Measurements from ENCODE around the gene IGF1R. TPM values are rescaled to one million over a fixed set of nuclear protein-coding genes. Genes with fewer than 3 reads are reported as not detected.

IGF1R gene
- total RNA-seq, 5 donors from 2014 or later (not counting 1 experiment from before 2014, with no cell fraction given) = 40.3 to 97.2 (median 79.4) TPM

GRCh38 chr15:98978153-98978552 is 329.8 kb downstream of the IGF1R start:
- no peaks in the 10 kb centered on the region for H3K36me3 Mint-ChIP-seq
- H3K9me3 Mint-ChIP-seq = no peaks in the 10 kb centered on the region
- no peak for DNase-seq
- no peaks in the 10 kb centered on the region for H3K27me3 Mint-ChIP-seq
- H3K4me1 Mint-ChIP-seq = no peaks in the 10 kb centered on the region
- Histone ChIP-seq H3K4me3 (ENCODE audit: control insufficient read depth in 1 of 2, extremely low read depth in 1 of 2, low read length in 1 of 2) (no peak overlapping the region), H3K36me3 (ENCODE audit: control insufficient read depth in 2 of 2, extremely low read depth in 1 of 2, insufficient read depth in 1 of 2, low read length in 1 of 2) (no peaks in the 10 kb centered on the region), H3K9me3 (no peaks in the 10 kb centered on the region), H3K4me1 (ENCODE audit: control insufficient read depth in 1 of 2, extremely low read depth in 1 of 2, insufficient read depth in 2 of 2, low read length in 2 of 2) (no peaks in the 10 kb centered on the region), H3K27ac (ENCODE audit: low read length) (no peak overlapping the region), H3K27me3 (replicated peaks in 1 of 2; ENCODE audit: control insufficient read depth in 2 of 2, extremely low read depth in 1 of 2, insufficient read depth in 2 of 2, low read length in 1 of 2) (no peaks in the 10 kb centered on the region)
- H3K4me3 Mint-ChIP-seq = no peak overlapping the region
- 100% methylated on average over 3 of the region's 3 CpGs for WGBS (ENCODE audit: insufficient coverage)
- no peak overlapping the region for H3K27ac Mint-ChIP-seq
- ChIA-PET CTCF (no interaction called here), POLR2A (no interaction called here)
- no peak for ATAC-seq (replicated peaks in 1 of 4)

GRCh38 chr15:98980899-98981228 is 332.5 kb downstream of the IGF1R start:
- Mint-ChIP-seq H3K27ac (no peak overlapping the region), H3K4me3 (no peak overlapping the region), H3K9me3 (peaks cover 1 to 5% (median 2%) of the 10 kb centered on the region in 3 donors), H3K36me3 (no peaks in the 10 kb centered on the region), H3K27me3 (peaks cover 3 to 5% of the 10 kb centered on the region in 2 donors), H3K4me1 (no peaks in the 10 kb centered on the region)
- Histone ChIP-seq H3K36me3 (ENCODE audit: control insufficient read depth in 2 of 2, extremely low read depth in 1 of 2, insufficient read depth in 1 of 2, low read length in 1 of 2) (no peaks in the 10 kb centered on the region), H3K4me3 (ENCODE audit: control insufficient read depth in 1 of 2, extremely low read depth in 1 of 2, low read length in 1 of 2) (no peak overlapping the region), H3K27ac (ENCODE audit: low read length) (no peak overlapping the region), H3K27me3 (replicated peaks in 1 of 2; ENCODE audit: control insufficient read depth in 2 of 2, extremely low read depth in 1 of 2, insufficient read depth in 2 of 2, low read length in 1 of 2) (peaks cover 0 to 3% of the 10 kb centered on the region in 2 experiments), H3K9me3 (no peaks in the 10 kb centered on the region), H3K4me1 (ENCODE audit: control insufficient read depth in 1 of 2, extremely low read depth in 1 of 2, insufficient read depth in 2 of 2, low read length in 2 of 2) (no peaks in the 10 kb centered on the region)
- ChIA-PET POLR2A (no interaction called here), CTCF (no interaction called here)
- 96% methylated on average over 4 of the region's 4 CpGs for WGBS (ENCODE audit: insufficient coverage)
- no peak for DNase-seq
- no peak for ATAC-seq (replicated peaks in 1 of 4)

- peaks cover 6 to 14% (median 10%) of the 10 kb centered on the region in 3 donors for H3K9me3 Mint-ChIP-seq
- DNase-seq (no peak), ATAC-seq (replicated peaks in 1 of 4) (no peak)
- H3K27ac Mint-ChIP-seq = no peak overlapping the region
- peaks cover 3% of the 10 kb centered on the region for H3K36me3 Mint-ChIP-seq
- peaks cover 7 to 13% of the 10 kb centered on the region in 2 donors for H3K27me3 Mint-ChIP-seq
- Histone ChIP-seq H3K27ac (ENCODE audit: low read length) (no peak overlapping the region), H3K4me1 (ENCODE audit: control insufficient read depth in 1 of 2, extremely low read depth in 1 of 2, insufficient read depth in 2 of 2, low read length in 2 of 2) (no peaks in the 10 kb centered on the region), H3K4me3 (ENCODE audit: control insufficient read depth in 1 of 2, extremely low read depth in 1 of 2, low read length in 1 of 2) (no peak overlapping the region), H3K9me3 (no peaks in the 10 kb centered on the region), H3K36me3 (ENCODE audit: control insufficient read depth in 2 of 2, extremely low read depth in 1 of 2, insufficient read depth in 1 of 2, low read length in 1 of 2) (no peaks in the 10 kb centered on the region), H3K27me3 (replicated peaks in 1 of 2; ENCODE audit: control insufficient read depth in 2 of 2, extremely low read depth in 1 of 2, insufficient read depth in 2 of 2, low read length in 1 of 2) (peaks cover 0 to 3% of the 10 kb centered on the region in 2 experiments)
- no peaks in the 10 kb centered on the region for H3K4me1 Mint-ChIP-seq
- WGBS (ENCODE audit: insufficient coverage) = 76% methylated on average over 3 of the region's 14 CpGs
- ChIA-PET POLR2A (no interaction called here), CTCF (no interaction called here)
- H3K4me3 Mint-ChIP-seq = no peak overlapping the region
Observed at GRCh38 chr15:98981851-98982722, 333.7 kb downstream of the IGF1R start.

- ATAC-seq (replicated peaks in 1 of 4) (no peak), DNase-seq (no peak)
- Mint-ChIP-seq H3K4me1 (no peaks in the 10 kb centered on the region), H3K9me3 (peaks cover 6 to 14% (median 10%) of the 10 kb centered on the region in 3 donors), H3K27me3 (peaks cover 7 to 19% of the 10 kb centered on the region in 2 donors), H3K36me3 (peaks cover 3% of the 10 kb centered on the region), H3K27ac (no peak overlapping the region), H3K4me3 (no peak overlapping the region)
- CTCF ChIA-PET = no interaction called here
- peaks cover 0 to 10% of the 10 kb centered on the region in 2 experiments for H3K27me3 ChIP-seq (replicated peaks in 1 of 2; ENCODE audit: control insufficient read depth in 2 of 2, extremely low read depth in 1 of 2, insufficient read depth in 2 of 2, low read length in 1 of 2)
- no peaks in the 10 kb centered on the region for H3K4me1 ChIP-seq (ENCODE audit: control insufficient read depth in 1 of 2, extremely low read depth in 1 of 2, insufficient read depth in 2 of 2, low read length in 2 of 2)
- no peak overlapping the region for H3K27ac ChIP-seq (ENCODE audit: low read length)
- H3K9me3 ChIP-seq = no peaks in the 10 kb centered on the region
- 89% methylated on average over 1 of the region's 2 CpGs for WGBS (ENCODE audit: insufficient coverage)
- POLR2A ChIA-PET = no interaction called here
- H3K36me3 ChIP-seq (ENCODE audit: control insufficient read depth in 2 of 2, extremely low read depth in 1 of 2, insufficient read depth in 1 of 2, low read length in 1 of 2) = no peaks in the 10 kb centered on the region
- H3K4me3 ChIP-seq (ENCODE audit: control insufficient read depth in 1 of 2, extremely low read depth in 1 of 2, low read length in 1 of 2) = no peak overlapping the region
Observed at GRCh38 chr15:98983334-98983733, 335.0 kb downstream of the IGF1R start.

GRCh38 chr15:98986281-98986680 is 337.9 kb downstream of the IGF1R start:
- no peaks in the 10 kb centered on the region for H3K4me1 Mint-ChIP-seq
- CTCF ChIA-PET = no interaction called here
- Histone ChIP-seq H3K27me3 (replicated peaks in 1 of 2; ENCODE audit: control insufficient read depth in 2 of 2, extremely low read depth in 1 of 2, insufficient read depth in 2 of 2, low read length in 1 of 2) (peaks cover 0 to 10% of the 10 kb centered on the region in 2 experiments), H3K4me3 (ENCODE audit: control insufficient read depth in 1 of 2, extremely low read depth in 1 of 2, low read length in 1 of 2) (no peak overlapping the region), H3K9me3 (no peaks in the 10 kb centered on the region), H3K27ac (ENCODE audit: low read length) (no peak overlapping the region), H3K36me3 (ENCODE audit: control insufficient read depth in 2 of 2, extremely low read depth in 1 of 2, insufficient read depth in 1 of 2, low read length in 1 of 2) (no peaks in the 10 kb centered on the region), H3K4me1 (ENCODE audit: control insufficient read depth in 1 of 2, extremely low read depth in 1 of 2, insufficient read depth in 2 of 2, low read length in 2 of 2) (no peaks in the 10 kb centered on the region)
- WGBS (ENCODE audit: insufficient coverage) = no CpG with 5 or more reads among the region's 1 CpG
- peaks cover 3% of the 10 kb centered on the region for H3K36me3 Mint-ChIP-seq
- no peak overlapping the region for H3K4me3 Mint-ChIP-seq
- H3K27me3 Mint-ChIP-seq = peaks cover 17 to 36% of the 10 kb centered on the region in 2 donors
- DNase-seq (no peak), ATAC-seq (replicated peaks in 1 of 4) (no peak)
- peaks cover 10 to 14% (median 11%) of the 10 kb centered on the region in 3 donors for H3K9me3 Mint-ChIP-seq
- no peak overlapping the region for H3K27ac Mint-ChIP-seq
- POLR2A ChIA-PET = no interaction called here

GRCh38 chr15:98994892-98995291 is 346.6 kb downstream of the IGF1R start:
- no peaks in the 10 kb centered on the region for H3K36me3 ChIP-seq (ENCODE audit: control insufficient read depth in 2 of 2, extremely low read depth in 1 of 2, insufficient read depth in 1 of 2, low read length in 1 of 2)
- DNase-seq = no peak
- no peaks in the 10 kb centered on the region for H3K9me3 ChIP-seq
- Mint-ChIP-seq H3K4me1 (no peaks in the 10 kb centered on the region), H3K36me3 (no peaks in the 10 kb centered on the region), H3K27me3 (peaks cover 6 to 9% of the 10 kb centered on the region in 2 donors), H3K4me3 (no peak overlapping the region), H3K9me3 (peaks cover 6 to 15% (median 7%) of the 10 kb centered on the region in 3 donors), H3K27ac (no peak overlapping the region)
- H3K27ac ChIP-seq (ENCODE audit: low read length) = no peak overlapping the region
- ChIA-PET CTCF (no interaction called here), POLR2A (no interaction called here)
- H3K4me3 ChIP-seq (ENCODE audit: control insufficient read depth in 1 of 2, extremely low read depth in 1 of 2, low read length in 1 of 2) = no peak overlapping the region
- H3K4me1 ChIP-seq (ENCODE audit: control insufficient read depth in 1 of 2, extremely low read depth in 1 of 2, insufficient read depth in 2 of 2, low read length in 2 of 2) = no peaks in the 10 kb centered on the region
- WGBS (ENCODE audit: insufficient coverage) = 100% methylated on average over 1 of the region's 2 CpGs
- no peaks in the 10 kb centered on the region for H3K27me3 ChIP-seq (replicated peaks in 1 of 2; ENCODE audit: control insufficient read depth in 2 of 2, extremely low read depth in 1 of 2, insufficient read depth in 2 of 2, low read length in 1 of 2)
- no peak for ATAC-seq (replicated peaks in 1 of 4)
